Mucosa of rectum (tissue), 2 donors: ENCODE measurements around the gene FAM227A.
A peak's percentile ranks its signal among the peaks of the same experiment; 100 is the strongest.

Experiments used
- H3K27ac ChIP-seq, 2 donors: one replicate each; pipeline ENCODE4 v1.7.0; 2013; ENCODE audit warnings: inconsistent platforms in 2 of 2, low read depth in 2 of 2, low read length in 2 of 2
- H3K27me3 ChIP-seq, 2 donors: one replicate each; pipeline ENCODE4 v1.7.0; 2013; ENCODE audit warnings: low read length in 2 of 2; ENCODE audit not compliant: control insufficient read depth in 2 of 2, insufficient read depth in 2 of 2
- H3K36me3 ChIP-seq, 2 donors: one replicate each; pipeline ENCODE4 v1.7.0; 2013; ENCODE audit warnings: low read length in 2 of 2; ENCODE audit not compliant: control insufficient read depth in 2 of 2, insufficient read depth in 2 of 2
- H3K4me1 ChIP-seq, 2 donors: one replicate each; pipeline ENCODE4 v1.7.0; 2013; ENCODE audit warnings: low read length in 2 of 2, mild to moderate bottlenecking in 1 of 2; ENCODE audit not compliant: control insufficient read depth in 2 of 2, insufficient read depth in 2 of 2
- H3K4me3 ChIP-seq, 2 donors: one replicate each; pipeline ENCODE4 v1.7.0; 2013; ENCODE audit warnings: low read length in 2 of 2
- H3K9ac ChIP-seq, 2 donors: one replicate each; pipeline ENCODE4 v1.7.0; 2013; ENCODE audit warnings: low read length in 2 of 2, low read depth in 1 of 2, mild to moderate bottlenecking in 1 of 2
- H3K9me3 ChIP-seq, 2 donors: one replicate each; pipeline ENCODE4 v1.7.0; 2013; ENCODE audit warnings: low read length in 2 of 2; ENCODE audit not compliant: control insufficient read depth in 2 of 2
- donor health status: healthy.
- donor health status: Normal muscosa, but diverticular disease.

The FAM227A gene

DNA sequence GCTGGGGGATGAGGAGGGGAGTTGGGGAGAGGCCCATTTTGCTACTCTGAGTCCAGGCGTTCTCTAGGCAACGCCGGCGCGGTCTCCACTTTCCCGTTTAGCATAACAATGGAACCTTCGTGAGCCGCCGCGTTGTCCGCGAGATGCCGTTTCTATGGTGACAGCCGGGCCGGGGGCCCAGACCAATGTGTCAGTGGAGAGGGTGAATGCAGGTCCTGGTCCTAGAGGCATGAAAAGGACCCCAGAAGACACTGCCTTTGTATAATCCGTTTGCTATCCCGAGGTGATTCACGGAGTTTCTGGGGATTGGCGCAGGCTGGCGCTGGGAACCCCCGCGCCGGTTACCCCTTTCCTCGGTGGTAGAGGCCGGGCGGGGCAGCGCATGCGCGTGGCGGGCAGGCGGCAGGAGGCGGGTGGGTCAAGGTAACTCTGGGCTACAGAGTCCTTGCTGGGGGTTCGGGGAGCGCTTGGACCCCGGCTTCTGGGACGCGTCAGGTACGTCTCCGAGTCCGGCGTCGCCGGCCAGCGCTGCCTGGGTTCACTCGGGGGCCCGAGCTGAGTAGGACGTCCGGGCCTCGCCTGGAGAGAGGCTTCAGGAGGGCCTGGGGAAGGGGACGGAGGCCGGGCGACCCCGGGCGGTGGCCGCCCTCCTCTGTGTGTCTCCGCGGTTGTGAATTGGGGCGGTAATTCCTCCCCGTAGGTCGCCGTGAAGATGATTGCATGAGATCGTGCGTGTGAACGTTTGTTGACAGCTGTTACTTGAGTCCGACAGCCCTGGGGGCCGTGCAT, at the start of gene FAM227A, which contains the start of gene CBY1:
Gene FAM227A (minus strand): TSS at position 137 of the 789 bp plus-strand sequence. CDS start 6,224 bp downstream, outside the sequence.
Gene CBY1 (plus strand): TSS at position 383 of the 789 bp plus-strand sequence. CDS start 11,417 bp downstream, outside the sequence.
- Histone ChIP-seq H3K27me3 (no peaks in the 10 kb centered on the region), H3K4me1 (peaks cover 5 to 15% of the 10 kb centered on the region in 2 donors), H3K9ac (peak within 1 kb of the TSS; percentile 89 to 91), H3K27ac (peak within 1 kb of the TSS; percentile 85 to 90), H3K36me3 (peaks cover 0 to 3% of the 10 kb centered on the region in 2 donors), H3K9me3 (no peaks in the 10 kb centered on the region), H3K4me3 (peak within 1 kb of the TSS; percentile 72 to 96)

DNA sequence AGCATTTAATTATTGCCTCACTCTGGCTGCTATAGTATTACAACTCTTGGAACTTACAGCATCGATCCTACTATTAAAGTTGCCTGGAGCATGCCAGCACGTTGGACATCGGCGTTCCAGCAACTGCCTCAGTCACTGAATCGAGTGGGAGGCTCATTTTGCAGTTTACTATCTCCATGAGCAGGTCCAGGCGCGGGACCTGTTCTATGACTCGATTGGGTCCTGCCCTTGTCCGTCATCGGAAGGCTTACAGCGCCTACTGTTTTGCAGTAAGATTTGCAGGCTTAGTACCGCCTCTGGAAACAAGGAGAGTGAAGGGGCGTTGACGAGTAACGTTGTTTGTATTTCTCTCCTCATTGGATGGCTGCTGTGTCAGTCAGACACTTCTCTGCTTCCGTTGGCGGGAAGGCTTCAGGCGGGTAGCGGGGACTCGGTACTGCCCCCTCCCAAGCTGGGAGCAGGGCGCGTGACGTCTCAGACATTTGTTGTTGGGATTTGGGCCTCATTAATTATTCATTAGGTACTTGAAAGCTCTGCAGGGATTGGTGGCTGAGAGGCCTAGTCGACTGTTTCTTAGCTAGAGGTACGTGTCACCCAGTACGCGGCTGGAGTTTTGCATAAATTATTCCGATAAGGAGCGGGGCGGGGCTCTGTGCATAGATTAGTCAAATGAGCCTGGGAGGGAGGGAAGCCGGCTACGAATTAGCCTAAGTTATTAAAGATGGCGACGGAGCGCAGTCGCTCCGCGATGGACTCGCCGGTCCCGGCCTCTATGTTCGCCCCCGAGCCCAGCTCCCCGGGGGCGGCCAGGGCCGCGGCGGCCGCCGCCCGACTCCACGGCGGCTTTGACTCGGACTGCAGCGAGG, 49.3 kb upstream of the FAM227A start, which contains the start of gene GTPBP1:
Gene GTPBP1 (plus strand): TSS at position 710 of the 866 bp plus-strand sequence. CDS start 12 bp downstream, at position 722.
- Histone ChIP-seq H3K36me3 (peaks cover 0 to 17% of the 10 kb centered on the region in 2 donors), H3K9ac (peak within 1 kb of the TSS; percentile 91 to 99), H3K4me3 (peak within 1 kb of the TSS; percentile 89 to 92), H3K27me3 (no peaks in the 10 kb centered on the region), H3K27ac (peak within 1 kb of the TSS; percentile 95), H3K4me1 (peaks cover 28 to 31% of the 10 kb centered on the region in 2 donors), H3K9me3 (no peaks in the 10 kb centered on the region)

DNA sequence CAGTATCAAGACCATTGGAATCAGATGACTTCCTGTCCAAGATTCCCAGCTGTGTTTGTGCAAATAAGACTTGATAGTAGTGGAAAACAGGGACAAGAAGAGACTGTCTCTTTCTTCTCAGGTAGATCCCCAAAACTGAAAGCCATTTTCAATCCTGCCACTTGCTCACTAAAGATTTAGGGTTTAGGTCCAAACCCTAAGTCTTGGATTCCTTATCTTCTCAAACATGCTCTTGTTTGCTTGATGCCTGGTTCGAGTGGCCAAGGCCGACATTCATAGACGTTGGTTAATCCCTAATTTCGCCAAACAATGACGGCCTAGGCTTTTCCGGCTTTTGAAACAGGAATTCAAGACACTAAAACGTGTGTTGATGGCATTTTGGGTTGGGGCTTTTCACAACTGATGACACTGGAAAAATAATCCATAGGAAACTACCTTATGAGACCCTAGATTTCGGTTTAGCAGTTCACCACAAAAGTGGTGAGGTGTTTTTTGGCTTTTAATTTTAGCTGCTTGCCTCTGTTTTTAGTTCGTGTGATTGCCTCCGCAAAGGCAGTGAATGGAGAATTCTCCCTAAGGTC, 48.6 kb upstream of the FAM227A start:
- no peaks in the 10 kb centered on the region for H3K27me3 ChIP-seq
- peaks cover 31 to 33% of the 10 kb centered on the region in 2 donors for H3K4me1 ChIP-seq
- H3K9me3 ChIP-seq = no peaks in the 10 kb centered on the region
- peak overlapping the region; percentile 64 to 72 for H3K9ac ChIP-seq
- H3K4me3 ChIP-seq = peak overlapping the region; percentile 47 to 75
- H3K36me3 ChIP-seq = peaks cover 0 to 9% of the 10 kb centered on the region in 2 donors
- H3K27ac ChIP-seq = peak overlapping the region; percentile 90 to 95

DNA sequence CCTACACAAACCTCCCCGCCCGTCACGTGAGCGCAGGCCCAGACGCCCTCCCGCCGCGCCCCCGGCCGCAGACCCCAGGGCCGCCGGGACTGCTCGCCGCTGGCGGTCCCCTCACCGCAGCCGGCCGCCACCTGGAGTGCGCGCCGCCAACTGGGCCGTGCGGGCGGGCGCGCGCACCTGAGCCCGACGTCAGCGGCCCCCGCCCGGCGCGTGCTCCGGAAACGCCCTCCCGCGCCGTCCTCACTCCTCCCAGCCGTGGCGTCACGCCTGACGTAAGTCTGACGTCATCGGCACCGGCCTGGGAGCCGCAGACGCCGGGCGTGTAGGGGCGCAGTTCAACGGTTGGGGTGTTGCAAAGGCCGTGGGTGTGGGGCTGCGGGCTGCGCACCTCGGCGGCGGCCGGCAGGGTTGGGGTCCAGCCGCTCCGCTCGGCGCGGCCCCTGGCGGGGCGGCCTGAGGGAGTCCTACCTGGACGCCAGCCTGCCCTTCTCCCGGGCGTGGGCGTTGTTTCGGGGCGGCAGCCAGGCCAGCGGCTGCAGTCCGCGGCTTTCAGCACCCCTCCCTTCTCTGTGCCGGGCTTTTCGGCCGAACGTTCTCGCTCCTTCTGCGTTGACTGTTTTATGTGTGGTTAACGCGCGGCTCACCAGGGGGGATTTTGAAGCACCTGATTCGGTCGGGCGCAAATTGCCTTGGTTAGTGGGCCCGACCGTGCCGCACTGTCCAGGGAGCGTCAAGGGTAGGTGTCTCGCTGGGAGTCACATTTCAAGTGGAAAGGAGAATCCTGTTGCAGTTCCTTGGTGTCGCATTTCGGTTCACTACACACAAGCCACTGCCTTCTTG, 44.8 kb upstream of the FAM227A start, which contains the start of gene JOSD1:
Gene JOSD1 (minus strand): TSS at position 155 of the 840 bp plus-strand sequence. CDS start 956 bp downstream, outside the sequence.
- H3K4me3 ChIP-seq = peak within 1 kb of the TSS; percentile 83 to 87

DNA sequence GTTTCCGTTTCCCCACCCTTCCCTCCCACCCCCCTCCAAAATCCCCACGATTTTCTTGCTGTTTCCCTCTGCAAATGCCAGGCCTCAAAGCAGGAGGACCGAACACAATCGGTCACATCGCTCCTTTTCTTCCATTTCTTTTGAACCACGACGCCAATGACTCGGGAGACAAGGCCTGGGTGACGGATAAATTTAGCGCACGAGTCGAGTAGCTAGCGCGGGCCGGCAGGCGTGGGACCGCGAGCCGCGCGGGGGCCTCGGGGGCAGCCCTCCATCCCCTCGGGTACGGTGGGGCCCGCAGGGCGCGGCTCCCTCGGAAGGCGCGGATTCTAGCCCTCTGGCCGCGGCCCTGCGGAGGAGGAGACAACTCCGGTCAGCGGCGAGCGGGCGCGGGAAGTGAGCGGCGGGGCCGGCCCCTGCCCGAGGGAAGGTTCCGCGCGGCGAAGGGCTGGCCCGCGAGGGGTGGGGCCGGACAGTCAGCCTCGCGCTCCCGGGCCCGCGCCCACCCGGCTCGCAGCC, 44.1 kb upstream of the FAM227A start:
- H3K27ac ChIP-seq = peak overlapping the region; percentile 98 to 99
- no peaks in the 10 kb centered on the region for H3K9me3 ChIP-seq

More for the DNA sequence above, 44.8 kb upstream of the FAM227A start, which contains the start of gene JOSD1:
- peak within 1 kb of the TSS; percentile 96 to 99 for H3K9ac ChIP-seq
- H3K36me3 ChIP-seq = peaks cover 0 to 2% of the 10 kb centered on the region in 2 donors
- H3K27ac ChIP-seq = peak within 1 kb of the TSS; percentile 98 to 99
- H3K27me3 ChIP-seq = no peaks in the 10 kb centered on the region
- H3K4me1 ChIP-seq = peaks cover 44 to 47% of the 10 kb centered on the region in 2 donors
- no peaks in the 10 kb centered on the region for H3K9me3 ChIP-seq

DNA sequence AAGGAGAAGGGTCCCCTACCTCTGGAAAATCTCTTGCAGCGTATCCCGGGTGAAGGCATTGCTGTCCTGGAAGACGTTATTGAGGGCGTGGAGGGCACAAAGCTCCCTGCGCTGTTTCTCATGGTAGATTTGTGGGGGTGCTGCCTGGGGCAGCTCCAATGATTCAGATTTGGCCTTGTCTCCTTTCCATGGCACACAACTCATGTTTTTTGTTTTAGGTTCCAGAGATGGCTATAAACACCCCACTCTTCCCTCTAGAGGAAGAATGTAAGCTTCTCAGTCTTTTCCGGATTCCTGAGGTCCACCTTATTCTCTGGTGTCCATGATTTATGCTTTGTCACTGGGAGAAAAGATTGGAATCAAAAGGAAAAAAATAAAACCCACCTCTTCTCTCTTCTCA, 43.6 kb upstream of the FAM227A start:
- peaks cover 0 to 2% of the 10 kb centered on the region in 2 donors for H3K36me3 ChIP-seq
- H3K9ac ChIP-seq = peak overlapping the region; percentile 96 to 99
- peak overlapping the region; percentile 98 to 99 for H3K27ac ChIP-seq
- no peaks in the 10 kb centered on the region for H3K9me3 ChIP-seq
- H3K4me1 ChIP-seq = peaks cover 49 to 54% of the 10 kb centered on the region in 2 donors
- H3K27me3 ChIP-seq = no peaks in the 10 kb centered on the region
- peak overlapping the region; percentile 83 to 87 for H3K4me3 ChIP-seq

More for the DNA sequence above, 44.1 kb upstream of the FAM227A start:
- peaks cover 0 to 2% of the 10 kb centered on the region in 2 donors for H3K36me3 ChIP-seq
- H3K9ac ChIP-seq = peak overlapping the region; percentile 96 to 99
- peaks cover 50 to 52% of the 10 kb centered on the region in 2 donors for H3K4me1 ChIP-seq
- H3K4me3 ChIP-seq = peak overlapping the region; percentile 83 to 87
- no peaks in the 10 kb centered on the region for H3K27me3 ChIP-seq

DNA sequence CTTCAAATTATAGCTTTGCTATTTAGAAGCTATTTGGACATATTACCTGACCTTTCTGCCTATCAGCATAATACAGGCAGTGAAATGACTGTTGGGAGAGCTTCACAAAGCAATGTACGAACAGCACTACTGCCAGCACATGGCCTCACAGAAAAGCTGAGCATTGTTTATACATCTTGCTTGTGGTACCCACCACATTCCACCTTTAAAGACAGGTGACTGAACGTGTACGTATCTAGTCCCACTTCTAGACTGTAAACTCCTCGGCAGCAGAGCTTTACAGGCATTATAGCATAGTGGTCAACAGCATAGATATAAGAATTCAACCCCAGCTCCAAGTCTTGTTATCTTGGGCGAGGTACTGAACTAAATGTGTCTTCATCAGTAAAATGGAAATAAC, 43.0 kb upstream of the FAM227A start:
- peak overlapping the region; percentile 96 to 99 for H3K9ac ChIP-seq
- H3K27me3 ChIP-seq = no peaks in the 10 kb centered on the region
- peak overlapping the region; percentile 98 to 99 for H3K27ac ChIP-seq
- H3K9me3 ChIP-seq = no peaks in the 10 kb centered on the region
- peaks cover 0 to 2% of the 10 kb centered on the region in 2 donors for H3K36me3 ChIP-seq
- H3K4me1 ChIP-seq = peaks cover 49 to 59% of the 10 kb centered on the region in 2 donors
- peak overlapping the region; percentile 83 to 87 for H3K4me3 ChIP-seq

DNA sequence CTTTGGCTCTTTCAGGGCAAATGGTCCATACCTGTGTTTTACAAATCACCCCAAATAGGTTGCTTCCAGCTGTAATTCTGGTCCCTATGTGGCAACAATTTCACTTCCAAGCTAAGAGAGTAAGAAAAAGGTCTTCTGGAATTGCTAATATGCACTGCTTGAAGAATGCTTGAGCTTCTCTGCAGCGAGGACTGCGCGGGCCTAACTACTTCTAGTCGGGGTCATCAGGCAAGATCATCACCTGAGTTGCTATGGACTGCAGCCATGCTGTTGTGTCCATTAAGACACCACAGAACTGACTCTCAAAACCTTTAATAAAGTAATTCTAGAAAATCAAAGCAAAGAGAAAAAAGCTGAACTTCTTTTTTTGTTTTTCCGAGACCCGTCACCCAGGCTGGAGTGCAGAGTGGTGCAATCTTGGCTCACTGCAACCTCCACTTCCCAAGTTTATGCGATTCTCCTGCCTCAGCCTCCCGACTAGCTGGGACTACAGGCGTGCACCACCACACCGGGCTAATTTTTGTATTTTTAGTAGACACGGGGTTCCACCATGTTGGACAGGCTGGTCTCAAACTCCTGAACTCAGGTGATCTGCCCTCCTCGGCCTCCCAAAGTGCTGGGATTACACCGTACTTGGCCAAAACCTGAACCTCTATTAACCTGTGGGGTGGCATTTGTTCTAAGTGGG, 42.4 kb upstream of the FAM227A start:
- H3K9ac ChIP-seq = peak overlapping the region; percentile 96 to 99
- no peaks in the 10 kb centered on the region for H3K9me3 ChIP-seq
- H3K27ac ChIP-seq = peak overlapping the region; percentile 98 to 99
- peaks cover 0 to 2% of the 10 kb centered on the region in 2 donors for H3K36me3 ChIP-seq
- H3K27me3 ChIP-seq = no peaks in the 10 kb centered on the region
- peaks cover 53 to 65% of the 10 kb centered on the region in 2 donors for H3K4me1 ChIP-seq
- peak overlapping the region; percentile 83 to 87 for H3K4me3 ChIP-seq
